ENCODE data around the gene MYRFL.
A peak's percentile ranks its signal among the peaks of the same experiment; 100 is the strongest.

The MYRFL gene

DNA sequence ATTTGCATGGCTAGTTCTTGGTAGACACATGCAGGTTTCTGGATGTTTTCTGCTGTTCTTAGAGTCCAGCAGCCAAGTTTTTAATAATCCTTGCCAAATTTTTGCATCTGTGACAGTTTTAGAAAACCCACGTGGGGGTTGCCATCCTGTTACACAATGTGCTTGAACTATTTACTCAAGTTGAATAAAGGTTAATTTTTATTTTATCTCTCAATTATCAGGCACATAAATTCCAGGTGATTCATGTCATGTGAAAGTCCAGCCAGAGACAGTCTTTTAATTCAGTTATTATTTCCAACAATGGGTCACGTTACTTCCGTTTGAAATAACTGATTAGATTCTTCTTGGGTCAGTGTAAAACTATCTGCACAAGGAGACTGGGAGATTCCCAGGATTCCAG is 15.7 kb downstream of the MYRFL start:
- H2AK5ac ChIP-seq (ENCODE audit: low read depth, low read length): no peak overlapping the region
- H3K4me3 ChIP-seq (ENCODE audit: low read length in 2 of 2): no peak overlapping the region
- no peak overlapping the region for H3K4me2 ChIP-seq (ENCODE audit: insufficient read depth, low read length, poor library complexity, severe bottlenecking)
- no peak overlapping the region for H2AFZ ChIP-seq (ENCODE audit: low read length)
- no peak overlapping the region for H3K23ac ChIP-seq (ENCODE audit: low read depth, low read length, poor library complexity)
- no peak overlapping the region for H3K18ac ChIP-seq (ENCODE audit: low read length)
- no peak overlapping the region for H3K14ac ChIP-seq (ENCODE audit: low read length)
- H4K8ac ChIP-seq (ENCODE audit: low read depth, low read length): no peak overlapping the region
- no peak overlapping the region for H3K4ac ChIP-seq (ENCODE audit: low read length)
- H3K27ac ChIP-seq (replicated peaks; ENCODE audit: low read length): no peak overlapping the region
- H4K91ac ChIP-seq (ENCODE audit: low read depth, low read length, poor library complexity): no peak overlapping the region
- H3K36me3 ChIP-seq (replicated peaks in 1 of 2; ENCODE audit: control insufficient read depth in 2 of 2, insufficient read depth in 2 of 2, low read length in 2 of 2): no peaks in the 10 kb centered on the region
- H2BK15ac ChIP-seq (ENCODE audit: low read length): no peak overlapping the region
- H3K9me3 ChIP-seq (replicated peaks in 1 of 2; ENCODE audit: control insufficient read depth in 2 of 2, insufficient read depth in 1 of 2, low read depth in 1 of 2, low read length in 2 of 2): no peaks in the 10 kb centered on the region
- H2BK12ac ChIP-seq (ENCODE audit: low read length): no peak overlapping the region
- peaks cover 0 to 3% of the 10 kb centered on the region in 2 donors for H3K4me1 ChIP-seq (ENCODE audit: control insufficient read depth in 2 of 2, insufficient read depth in 1 of 2, low read depth in 1 of 2, low read length in 2 of 2)
- H3K9ac ChIP-seq (ENCODE audit: low read depth, low read length, poor library complexity): no peak overlapping the region
- H3K79me1 ChIP-seq (ENCODE audit: low read depth, low read length): no peaks in the 10 kb centered on the region
- no peak for DNase-seq (ENCODE audit: low spot score)
- no peak overlapping the region for H2BK5ac ChIP-seq (ENCODE audit: low read length)
- H3K27me3 ChIP-seq (ENCODE audit: control insufficient read depth in 3 of 3, insufficient read depth in 3 of 3, low read depth in 1 of 3, low read length in 3 of 3): peaks cover 0 to 2% (median 0%) of the 10 kb centered on the region in 3 experiments
- no peak overlapping the region for H2BK120ac ChIP-seq (ENCODE audit: low read depth, low read length)
- WGBS, 2 donors (ENCODE audit: extremely low coverage in 2 of 2, insufficient read length in 2 of 2, insufficient replicate concordance in 1 of 2): no CpG with 5 or more reads among the region's 3 CpGs

DNA sequence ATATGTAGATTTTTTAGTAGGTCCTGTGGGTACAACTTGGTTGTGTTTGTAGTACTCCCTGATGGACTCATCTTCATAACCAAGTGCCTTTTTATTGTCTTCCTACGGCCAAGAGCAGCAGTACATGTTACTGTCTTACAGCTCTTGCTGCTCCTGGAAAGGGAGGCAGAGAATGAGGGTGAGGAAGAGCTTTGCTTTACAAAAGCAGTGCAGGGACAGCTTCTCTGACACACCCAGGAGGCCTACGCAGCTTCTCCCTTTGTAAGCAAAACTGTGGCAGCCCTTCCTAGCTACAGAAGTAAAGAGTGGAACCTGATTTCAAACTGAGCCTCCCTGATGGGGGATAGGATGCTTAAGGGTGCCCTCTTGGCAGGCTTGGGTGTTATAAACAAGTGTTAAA is 18.6 kb downstream of the MYRFL start:
- peaks cover 0 to 2% (median 0%) of the 10 kb centered on the region in 3 experiments for H3K27me3 ChIP-seq (ENCODE audit: control insufficient read depth in 3 of 3, insufficient read depth in 3 of 3, low read depth in 1 of 3, low read length in 3 of 3)
- no peak overlapping the region for H2BK5ac ChIP-seq (ENCODE audit: low read length)
- no peaks in the 10 kb centered on the region for H3K9me3 ChIP-seq (replicated peaks in 1 of 2; ENCODE audit: control insufficient read depth in 2 of 2, insufficient read depth in 1 of 2, low read depth in 1 of 2, low read length in 2 of 2)
- no peak overlapping the region for H3K4me2 ChIP-seq (ENCODE audit: insufficient read depth, low read length, poor library complexity, severe bottlenecking)
- no peak overlapping the region for H3K4ac ChIP-seq (ENCODE audit: low read length)
- no peak overlapping the region for H2AK5ac ChIP-seq (ENCODE audit: low read depth, low read length)
- DNase-seq (ENCODE audit: low spot score): no peak
- H3K4me1 ChIP-seq (ENCODE audit: control insufficient read depth in 2 of 2, insufficient read depth in 1 of 2, low read depth in 1 of 2, low read length in 2 of 2): peaks cover 0 to 1% of the 10 kb centered on the region in 2 donors
- no CpG with 5 or more reads among the region's 2 CpGs for WGBS, 2 donors (ENCODE audit: extremely low coverage in 2 of 2, insufficient read length in 2 of 2, insufficient replicate concordance in 1 of 2)
- H3K79me1 ChIP-seq (ENCODE audit: low read depth, low read length): no peaks in the 10 kb centered on the region
- no peak overlapping the region for H3K4me3 ChIP-seq (ENCODE audit: low read length in 2 of 2)
- H4K8ac ChIP-seq (ENCODE audit: low read depth, low read length): no peak overlapping the region
- H3K9ac ChIP-seq (ENCODE audit: low read depth, low read length, poor library complexity): no peak overlapping the region
- no peak overlapping the region for H3K23ac ChIP-seq (ENCODE audit: low read depth, low read length, poor library complexity)
- no peak overlapping the region for H2BK120ac ChIP-seq (ENCODE audit: low read depth, low read length)
- H2AFZ ChIP-seq (ENCODE audit: low read length): peak overlapping the region; percentile 9
- no peak overlapping the region for H4K91ac ChIP-seq (ENCODE audit: low read depth, low read length, poor library complexity)
- no peak overlapping the region for H2BK15ac ChIP-seq (ENCODE audit: low read length)
- no peak overlapping the region for H3K18ac ChIP-seq (ENCODE audit: low read length)
- no peak overlapping the region for H3K27ac ChIP-seq (replicated peaks; ENCODE audit: low read length)
- no peak overlapping the region for H2BK12ac ChIP-seq (ENCODE audit: low read length)
- no peaks in the 10 kb centered on the region for H3K36me3 ChIP-seq (replicated peaks in 1 of 2; ENCODE audit: control insufficient read depth in 2 of 2, insufficient read depth in 2 of 2, low read length in 2 of 2)
- H3K14ac ChIP-seq (ENCODE audit: low read length): no peak overlapping the region

DNA sequence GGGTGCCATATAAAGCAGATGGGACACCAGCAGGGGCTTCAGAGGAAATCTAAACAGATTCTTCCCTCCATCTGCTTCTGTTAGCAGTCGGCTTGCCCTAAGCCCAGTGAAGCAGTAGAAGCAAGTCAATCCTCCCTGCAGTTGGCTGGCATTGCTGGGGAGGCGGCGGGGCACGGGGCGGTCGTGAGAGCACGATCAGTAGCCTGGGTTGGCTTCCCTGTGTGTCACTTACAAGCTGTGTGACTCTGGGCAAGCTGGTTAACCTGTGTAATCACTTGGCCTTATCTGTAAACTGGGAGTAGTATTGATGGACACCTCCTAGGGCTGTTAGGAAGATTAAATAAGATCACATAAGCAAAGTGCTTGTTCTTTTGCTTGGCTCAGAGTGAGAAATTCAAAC is 19.4 kb downstream of the MYRFL start:
- Histone ChIP-seq H3K18ac (ENCODE audit: low read length) (no peak overlapping the region), H2BK5ac (ENCODE audit: low read length) (no peak overlapping the region), H3K36me3 (replicated peaks in 1 of 2; ENCODE audit: control insufficient read depth in 2 of 2, insufficient read depth in 2 of 2, low read length in 2 of 2) (no peaks in the 10 kb centered on the region), H3K27ac (replicated peaks; ENCODE audit: low read length) (no peak overlapping the region), H3K14ac (ENCODE audit: low read length) (no peak overlapping the region), H2BK12ac (ENCODE audit: low read length) (no peak overlapping the region), H4K8ac (ENCODE audit: low read depth, low read length) (no peak overlapping the region), H3K23ac (ENCODE audit: low read depth, low read length, poor library complexity) (no peak overlapping the region), H2AFZ (ENCODE audit: low read length) (no peak overlapping the region), H4K91ac (ENCODE audit: low read depth, low read length, poor library complexity) (no peak overlapping the region), H3K9ac (ENCODE audit: low read depth, low read length, poor library complexity) (no peak overlapping the region), H2AK5ac (ENCODE audit: low read depth, low read length) (no peak overlapping the region), H3K4me3 (ENCODE audit: low read length in 2 of 2) (no peak overlapping the region), H3K9me3 (replicated peaks in 1 of 2; ENCODE audit: control insufficient read depth in 2 of 2, insufficient read depth in 1 of 2, low read depth in 1 of 2, low read length in 2 of 2) (no peaks in the 10 kb centered on the region), H3K79me1 (ENCODE audit: low read depth, low read length) (no peaks in the 10 kb centered on the region), H3K4me2 (ENCODE audit: insufficient read depth, low read length, poor library complexity, severe bottlenecking) (no peak overlapping the region), H3K27me3 (ENCODE audit: control insufficient read depth in 3 of 3, insufficient read depth in 3 of 3, low read depth in 1 of 3, low read length in 3 of 3) (peaks cover 0 to 2% (median 0%) of the 10 kb centered on the region in 3 experiments), H2BK120ac (ENCODE audit: low read depth, low read length) (no peak overlapping the region), H3K4me1 (ENCODE audit: control insufficient read depth in 2 of 2, insufficient read depth in 1 of 2, low read depth in 1 of 2, low read length in 2 of 2) (peaks cover 0 to 1% of the 10 kb centered on the region in 2 donors), H3K4ac (ENCODE audit: low read length) (no peak overlapping the region), H2BK15ac (ENCODE audit: low read length) (no peak overlapping the region)
- no CpG with 5 or more reads among the region's 7 CpGs for WGBS, 2 donors (ENCODE audit: extremely low coverage in 2 of 2, insufficient read length in 2 of 2, insufficient replicate concordance in 1 of 2)
- no peak for DNase-seq (ENCODE audit: low spot score)

DNA sequence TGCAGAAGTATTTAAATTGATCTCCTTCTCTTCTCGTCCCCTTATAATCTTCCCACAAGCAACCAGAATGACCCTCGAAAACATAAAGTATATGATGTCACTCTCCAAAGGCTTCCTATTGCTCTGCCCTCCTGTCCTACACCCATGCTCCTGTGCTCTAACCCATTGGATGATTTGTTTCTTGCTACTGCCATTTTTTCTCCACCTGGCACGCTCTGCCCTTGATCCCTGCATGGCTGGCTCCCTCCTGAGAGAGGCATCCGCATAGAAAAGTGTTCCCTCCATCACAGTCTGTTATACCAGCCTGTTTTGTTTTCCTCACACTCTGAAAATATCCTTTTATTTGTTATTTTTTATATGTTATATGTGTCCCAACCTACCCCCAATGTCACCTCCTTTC is 19.8 kb downstream of the MYRFL start:
- Histone ChIP-seq H3K36me3 (replicated peaks in 1 of 2; ENCODE audit: control insufficient read depth in 2 of 2, insufficient read depth in 2 of 2, low read length in 2 of 2) (no peaks in the 10 kb centered on the region), H3K27ac (replicated peaks; ENCODE audit: low read length) (no peak overlapping the region), H3K23ac (ENCODE audit: low read depth, low read length, poor library complexity) (no peak overlapping the region), H3K18ac (ENCODE audit: low read length) (no peak overlapping the region), H3K4me3 (ENCODE audit: low read length in 2 of 2) (no peak overlapping the region), H3K4ac (ENCODE audit: low read length) (no peak overlapping the region), H2BK5ac (ENCODE audit: low read length) (no peak overlapping the region), H3K79me1 (ENCODE audit: low read depth, low read length) (no peaks in the 10 kb centered on the region), H2AFZ (ENCODE audit: low read length) (no peak overlapping the region), H3K9ac (ENCODE audit: low read depth, low read length, poor library complexity) (no peak overlapping the region), H4K91ac (ENCODE audit: low read depth, low read length, poor library complexity) (no peak overlapping the region), H2BK120ac (ENCODE audit: low read depth, low read length) (no peak overlapping the region), H2BK15ac (ENCODE audit: low read length) (no peak overlapping the region), H3K27me3 (ENCODE audit: control insufficient read depth in 3 of 3, insufficient read depth in 3 of 3, low read depth in 1 of 3, low read length in 3 of 3) (peaks cover 0 to 2% (median 0%) of the 10 kb centered on the region in 3 experiments), H4K8ac (ENCODE audit: low read depth, low read length) (no peak overlapping the region), H3K14ac (ENCODE audit: low read length) (no peak overlapping the region), H3K4me2 (ENCODE audit: insufficient read depth, low read length, poor library complexity, severe bottlenecking) (no peak overlapping the region), H3K9me3 (replicated peaks in 1 of 2; ENCODE audit: control insufficient read depth in 2 of 2, insufficient read depth in 1 of 2, low read depth in 1 of 2, low read length in 2 of 2) (no peaks in the 10 kb centered on the region), H2AK5ac (ENCODE audit: low read depth, low read length) (no peak overlapping the region), H2BK12ac (ENCODE audit: low read length) (no peak overlapping the region), H3K4me1 (ENCODE audit: control insufficient read depth in 2 of 2, insufficient read depth in 1 of 2, low read depth in 1 of 2, low read length in 2 of 2) (peaks cover 0 to 1% of the 10 kb centered on the region in 2 donors)
- DNase-seq (ENCODE audit: low spot score): no peak
- WGBS, 2 donors (ENCODE audit: extremely low coverage in 2 of 2, insufficient read length in 2 of 2, insufficient replicate concordance in 1 of 2): no CpG with 5 or more reads among the region's 4 CpGs
